HEK293 (cell line): Measurements from ENCODE around the gene ARL8B.
A peak's percentile ranks its signal among the peaks of the same experiment; 100 is the strongest.

Experiments
- ATF2 ChIP-seq: fragments of 450-650 bp; formaldehyde crosslinking; IDR thresholded peaks from 2 replicates; pipeline ENCODE4 v1.5.1; 2016; ENCODE audit warnings: missing biosample characterization, missing genetic modification characterization, low read depth
- CTCF ChIP-seq: fragments of 450-650 bp; formaldehyde crosslinking; IDR thresholded peaks from 2 replicates; pipeline ENCODE4 v1.5.1; 2016; ENCODE audit warnings: missing biosample characterization, missing genetic modification characterization
- MYNN ChIP-seq: fragments of 450-650 bp; formaldehyde crosslinking; IDR thresholded peaks from 2 replicates; pipeline ENCODE4 v1.5.1; 2016; ENCODE audit warnings: missing biosample characterization, missing genetic modification characterization, borderline replicate concordance
- PATZ1 ChIP-seq: fragments of 450-650 bp; formaldehyde crosslinking; IDR thresholded peaks from 2 replicates; pipeline ENCODE4 v1.5.1; 2016; ENCODE audit warnings: missing biosample characterization, missing genetic modification characterization
- REST ChIP-seq: fragments of 450-650 bp; formaldehyde crosslinking; IDR thresholded peaks from 2 replicates; pipeline ENCODE4 v1.5.1; 2016; ENCODE audit warnings: missing biosample characterization, missing genetic modification characterization
- YY1 ChIP-seq: fragments of 450-650 bp; formaldehyde crosslinking; IDR thresholded peaks from 2 replicates; pipeline ENCODE4 v1.5.1; 2018; ENCODE audit warnings: missing biosample characterization, missing genetic modification characterization
- ZBTB49 ChIP-seq: fragments of 450-650 bp; formaldehyde crosslinking; IDR thresholded peaks from 2 replicates; pipeline ENCODE4 v1.5.1; 2016; ENCODE audit warnings: missing biosample characterization, missing genetic modification characterization, low read depth
- ZFP41 ChIP-seq: fragments of 450-650 bp; formaldehyde crosslinking; IDR thresholded peaks from 2 replicates; pipeline ENCODE4 v1.5.1; 2016; ENCODE audit warnings: missing biosample characterization, missing genetic modification characterization, borderline replicate concordance
- ZNF335 ChIP-seq: fragments of 450-650 bp; formaldehyde crosslinking; conservative IDR thresholded peaks from 2 replicates; pipeline ENCODE4 v1.5.1; 2016; ENCODE audit warnings: missing biosample characterization, missing genetic modification characterization
- ZNF521 ChIP-seq: fragments of 450-650 bp; formaldehyde crosslinking; IDR thresholded peaks from 2 replicates; pipeline ENCODE4 v1.5.1; 2017; ENCODE audit warnings: missing biosample characterization, mild to moderate bottlenecking, missing genetic modification characterization

GRCh38 chr3:5122030-5122740, at the start of gene ARL8B:
- TF ChIP-seq YY1 (tag by site-specific recombination): peak; percentile 85
- TF ChIP-seq MYNN (tag by site-specific recombination): no peak
- TF ChIP-seq ZFP41 (tag by site-specific recombination): no peak
- no peak for TF ChIP-seq ATF2 (tag by site-specific recombination)
- TF ChIP-seq ZBTB49 (tag by site-specific recombination): no peak
- peak; percentile 97 for TF ChIP-seq ZNF335
- peak; percentile 79 for TF ChIP-seq PATZ1 (tag by site-specific recombination)
- peak; percentile 94 for TF ChIP-seq CTCF (tag by site-specific recombination)
- TF ChIP-seq REST (tag by site-specific recombination): no peak; the same call in 1 of the 2 replicates
- TF ChIP-seq ZNF521 (tag by site-specific recombination): no peak
